CD4-positive, alpha-beta memory T cell (primary cell): Measurements from ENCODE around the gene POLD4. TPM values are rescaled to one million over a fixed set of nuclear protein-coding genes. Genes with fewer than 3 reads are reported as not detected.

Source experiments
- CTCF ChIA-PET: fragments of 350-600 bp; sonication (Branson Sonifier 250); formaldehyde crosslinking; loops from one replicate; lab custom pipeline; 2021; ENCODE audit warnings: inconsistent platforms; ENCODE audit not compliant: partially characterized antibody; lab: Charles Lee
- POLR2A ChIA-PET: fragments of 350-600 bp; sonication (Branson Sonifier 250); formaldehyde crosslinking; loops from one replicate; lab custom pipeline; 2021; ENCODE audit not compliant: partially characterized antibody; lab: Charles Lee
- DNase-seq, 5 donors: peaks; one replicate each; pipeline versions ENCODE4 v3.0.0 to v3.0.0-alpha.2; 2020 to 2022; ENCODE audit warnings: mixed read lengths in 1 of 5
- H3K27ac ChIP-seq: one replicate; pipeline ENCODE4 v1.7.0; 2013; ENCODE audit warnings: low read depth, low read length
- H3K27me3 ChIP-seq: 2 replicates; pipeline ENCODE4 v1.7.0; 2013; ENCODE audit warnings: mild to moderate bottlenecking, low read length, moderate library complexity; ENCODE audit not compliant: insufficient read depth
- H3K36me3 ChIP-seq: 2 replicates; pipeline ENCODE4 v1.7.0; 2013; ENCODE audit warnings: mild to moderate bottlenecking, low read length, moderate library complexity; ENCODE audit not compliant: insufficient read depth
- H3K4me1 ChIP-seq: 2 replicates; pipeline ENCODE4 v1.7.0; 2013; ENCODE audit warnings: mild to moderate bottlenecking, low read length, moderate library complexity; ENCODE audit not compliant: insufficient read depth
- H3K4me3 ChIP-seq, 2 donors: one replicate each; pipeline ENCODE4 v1.7.0; 2013; ENCODE audit warnings: low read length in 2 of 2, mild to moderate bottlenecking in 1 of 2
- H3K9me3 ChIP-seq, 2 donors: one replicate each; pipeline ENCODE4 v1.7.0; 2013; ENCODE audit warnings: low read length in 2 of 2, control low read depth in 1 of 2; ENCODE audit not compliant: control insufficient read depth in 1 of 2
- H3K27ac Mint-ChIP-seq, 7 donors: one replicate each; pipeline ENCODE4 v1.8.0; 2020 to 2021; ENCODE audit warnings: mixed read lengths in 7 of 7, mild to moderate bottlenecking in 6 of 7, inconsistent platforms in 3 of 7, moderate library complexity in 3 of 7
- H3K27me3 Mint-ChIP-seq, 2 donors: one replicate each; pipeline ENCODE4 v1.8.0; 2020 to 2021; ENCODE audit warnings: mixed read lengths in 2 of 2
- H3K36me3 Mint-ChIP-seq, 2 donors: one replicate each; pipeline ENCODE4 v1.8.0; 2020 to 2021; ENCODE audit warnings: mixed read lengths in 2 of 2, inconsistent platforms in 1 of 2, mild to moderate bottlenecking in 1 of 2
- H3K4me1 Mint-ChIP-seq, 4 donors: one replicate each; pipeline ENCODE4 v1.8.0; 2020 to 2021; ENCODE audit warnings: mixed read lengths in 4 of 4, mild to moderate bottlenecking in 1 of 4
- H3K4me3 Mint-ChIP-seq, 8 donors: one replicate each; pipeline ENCODE4 v1.8.0; 2020 to 2021; ENCODE audit warnings: mixed read lengths in 8 of 8, mild to moderate bottlenecking in 7 of 8, moderate library complexity in 6 of 8, inconsistent platforms in 3 of 8
- H3K9me3 Mint-ChIP-seq, 8 donors: one replicate each; pipeline ENCODE4 v1.8.0; 2020 to 2021; ENCODE audit warnings: mixed read lengths in 8 of 8, mild to moderate bottlenecking in 5 of 8, inconsistent platforms in 3 of 8, moderate library complexity in 1 of 8
- intact Hi-C: fragments of 100-400 bp; cut with micrococcal nuclease; formaldehyde crosslinking; loops from one replicate; pipeline ENCODE4 v1.15.1; 2023
- polyA plus RNA-seq, 2 donors: library from polyadenylated mRNA; unstranded; fragments of 300-500 nt; fragmentation: Illumina TruSeq; gene quantifications; one replicate each; pipeline ENCODE4 v1.2.3, GENCODE V29; 2021
- total RNA-seq, 2 experiments: library from RNA; stranded (reverse); gene quantifications; one replicate each; pipeline ENCODE4 v1.2.3, GENCODE V29; 2021

The POLD4 gene
- total and polyA plus RNA-seq, 4 experiments from 2014 or later: 87.9 to 96.2 (median 92.5) TPM

DNA sequence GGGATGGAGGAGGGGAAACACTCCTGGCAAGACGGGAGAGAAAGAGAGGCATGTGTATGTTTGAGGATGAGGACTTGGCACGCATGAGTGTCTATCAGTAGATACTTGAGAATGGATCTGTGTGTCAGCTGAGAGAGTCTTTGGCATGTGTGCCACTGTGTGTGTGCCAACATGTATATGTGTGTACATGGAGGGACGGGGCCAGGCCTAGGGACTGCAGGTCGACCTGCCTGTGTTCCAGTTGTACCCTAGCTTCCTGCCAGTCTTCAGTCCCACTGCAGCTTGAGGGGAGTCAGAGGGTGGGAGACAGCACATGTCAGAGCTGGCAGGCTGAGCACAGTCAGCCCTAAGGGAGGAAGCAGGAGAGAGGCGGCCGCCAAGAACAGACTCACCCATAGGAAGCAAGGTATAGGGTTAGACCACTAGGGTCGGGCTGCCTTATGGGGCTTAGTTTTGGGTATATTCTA, 14.4 kb upstream of the POLD4 start:
- intact Hi-C loops: no loop called here
- peak overlapping the region in 6 of 7 donors; percentile 44 to 94 (median 68) for H3K27ac Mint-ChIP-seq
- Histone ChIP-seq H3K27me3 (no peaks in the 10 kb centered on the region), H3K4me3 (no peak overlapping the region), H3K9me3 (no peaks in the 10 kb centered on the region), H3K27ac (no peak overlapping the region), H3K36me3 (no peaks in the 10 kb centered on the region), H3K4me1 (peaks cover 72% of the 10 kb centered on the region)
- no peak for DNase-seq
- peaks cover 62 to 84% (median 76%) of the 10 kb centered on the region in 4 donors for H3K4me1 Mint-ChIP-seq
- H3K4me3 Mint-ChIP-seq: peak overlapping the region in 4 of 8 donors; percentile 7 to 55 (median 40)
- peaks cover 10 to 11% of the 10 kb centered on the region in 2 donors for H3K36me3 Mint-ChIP-seq
- ChIA-PET CTCF (interaction anchor here (0.7 to 1.1 kb wide), 2 partner anchors 16 to 22 kb away, joined by 3 to 4 read pairs; no protein-coding TSS in a partner anchor), POLR2A (interaction anchor here (1.2 kb wide), 1 partner anchor 15 kb away, joined by 4 read pairs; no protein-coding TSS in a partner anchor)
- peaks cover 0 to 2% of the 10 kb centered on the region in 2 donors for H3K27me3 Mint-ChIP-seq
- no peaks in the 10 kb centered on the region for H3K9me3 Mint-ChIP-seq

DNA sequence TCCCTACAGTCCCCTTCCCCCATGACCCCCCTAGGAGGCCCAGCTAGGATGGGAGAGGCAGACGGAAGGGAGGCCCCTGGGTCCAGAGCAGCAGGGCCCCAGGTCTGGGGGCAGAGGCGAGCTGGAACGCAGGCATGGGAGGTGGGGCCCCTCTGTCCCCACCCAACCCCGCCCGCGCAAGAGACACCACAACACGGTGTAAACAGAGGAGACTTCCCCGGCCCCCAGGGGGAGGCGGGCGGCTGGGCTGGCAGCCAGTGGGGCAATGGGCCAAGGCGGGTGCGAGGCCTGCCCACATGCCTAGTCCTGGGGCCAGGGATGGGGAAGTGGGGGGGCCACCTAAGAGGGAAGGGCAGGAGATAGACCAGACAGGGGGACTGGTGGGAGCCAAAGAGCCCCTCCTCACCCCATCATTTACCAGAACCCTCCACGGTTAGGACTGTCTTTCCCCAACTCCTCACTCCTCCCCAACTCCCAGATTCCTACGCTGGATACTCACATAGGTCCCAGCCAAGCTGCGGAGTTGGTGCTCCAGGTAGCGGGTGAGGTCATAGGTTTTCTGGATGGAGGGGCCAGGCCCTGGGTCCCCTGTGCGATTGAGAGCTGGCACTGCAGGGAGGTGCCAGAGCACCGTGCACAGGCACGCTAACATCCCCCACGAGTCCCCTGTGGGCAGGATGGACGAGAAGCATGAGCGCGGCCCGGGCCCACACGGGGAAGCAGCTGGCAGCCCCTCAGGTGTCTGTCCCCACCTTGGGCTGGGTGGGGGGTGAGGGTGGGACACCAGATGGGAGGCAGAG, 13.8 kb upstream of the POLD4 start:
- CTCF ChIA-PET: interaction anchor here (0.7 to 1.1 kb wide), 2 partner anchors 16 to 22 kb away, joined by 3 to 4 read pairs; no protein-coding TSS in a partner anchor
- POLR2A ChIA-PET: interaction anchor here (1.2 kb wide), 1 partner anchor 14 kb away, joined by 4 read pairs; no protein-coding TSS in a partner anchor
- Mint-ChIP-seq H3K4me3 (peak overlapping the region in 1 of 8 donors; percentile 50), H3K36me3 (peaks cover 10 to 11% of the 10 kb centered on the region in 2 donors), H3K27me3 (peaks cover 0 to 2% of the 10 kb centered on the region in 2 donors), H3K9me3 (no peaks in the 10 kb centered on the region), H3K4me1 (peaks cover 64 to 90% (median 81%) of the 10 kb centered on the region in 4 donors), H3K27ac (peak overlapping the region in 4 of 7 donors; percentile 44 to 94 (median 74))
- Histone ChIP-seq H3K27me3 (no peaks in the 10 kb centered on the region), H3K9me3 (no peaks in the 10 kb centered on the region), H3K4me3 (no peak overlapping the region), H3K27ac (no peak overlapping the region), H3K4me1 (peaks cover 71% of the 10 kb centered on the region), H3K36me3 (no peaks in the 10 kb centered on the region)
- DNase-seq: no peak
- intact Hi-C loops: no loop called here

DNA sequence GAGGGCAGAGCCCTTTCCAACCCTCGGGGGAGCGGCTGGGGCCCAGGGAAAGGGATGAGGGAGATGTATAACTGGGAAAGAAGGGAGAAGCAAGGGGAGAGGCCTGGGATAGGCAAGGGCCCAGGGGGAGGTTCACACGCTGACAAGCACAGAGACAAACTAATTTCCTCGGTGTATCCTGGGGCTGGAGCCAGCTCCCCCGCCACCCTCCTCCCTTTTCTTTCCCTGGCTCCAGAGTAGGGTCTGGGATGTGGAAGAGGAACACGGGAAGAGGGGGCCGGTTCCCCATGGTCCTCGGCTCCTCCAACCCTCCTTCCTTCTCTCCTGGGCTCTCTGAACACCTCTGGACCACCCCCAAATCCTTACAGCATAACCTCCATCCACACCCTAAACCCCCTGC, 13.2 kb upstream of the POLD4 start:
- peaks cover 7 to 11% of the 10 kb centered on the region in 2 donors for H3K36me3 Mint-ChIP-seq
- no peak overlapping the region for H3K27ac ChIP-seq
- peaks cover 65% of the 10 kb centered on the region for H3K4me1 ChIP-seq
- H3K4me3 Mint-ChIP-seq: no peak overlapping the region
- no peaks in the 10 kb centered on the region for H3K27me3 ChIP-seq
- POLR2A ChIA-PET: interaction anchor here (2.2 kb wide), 1 partner anchor 10 kb away, joined by 6 read pairs; no protein-coding TSS in a partner anchor
- no peak for DNase-seq
- H3K9me3 ChIP-seq: no peaks in the 10 kb centered on the region
- H3K4me1 Mint-ChIP-seq: peaks cover 61 to 90% (median 79%) of the 10 kb centered on the region in 4 donors
- CTCF ChIA-PET: interaction anchor here (18.4 kb wide), 1 partner anchor 14 kb away, joined by 1065 read pairs; the partner anchor contains the start of genes CLCF1 and RAD9A
- H3K9me3 Mint-ChIP-seq: no peaks in the 10 kb centered on the region
- H3K36me3 ChIP-seq: no peaks in the 10 kb centered on the region
- intact Hi-C loops: no loop called here
- H3K4me3 ChIP-seq: no peak overlapping the region
- peak overlapping the region in 6 of 7 donors; percentile 2 to 87 (median 78) for H3K27ac Mint-ChIP-seq
- H3K27me3 Mint-ChIP-seq: no peaks in the 10 kb centered on the region

DNA sequence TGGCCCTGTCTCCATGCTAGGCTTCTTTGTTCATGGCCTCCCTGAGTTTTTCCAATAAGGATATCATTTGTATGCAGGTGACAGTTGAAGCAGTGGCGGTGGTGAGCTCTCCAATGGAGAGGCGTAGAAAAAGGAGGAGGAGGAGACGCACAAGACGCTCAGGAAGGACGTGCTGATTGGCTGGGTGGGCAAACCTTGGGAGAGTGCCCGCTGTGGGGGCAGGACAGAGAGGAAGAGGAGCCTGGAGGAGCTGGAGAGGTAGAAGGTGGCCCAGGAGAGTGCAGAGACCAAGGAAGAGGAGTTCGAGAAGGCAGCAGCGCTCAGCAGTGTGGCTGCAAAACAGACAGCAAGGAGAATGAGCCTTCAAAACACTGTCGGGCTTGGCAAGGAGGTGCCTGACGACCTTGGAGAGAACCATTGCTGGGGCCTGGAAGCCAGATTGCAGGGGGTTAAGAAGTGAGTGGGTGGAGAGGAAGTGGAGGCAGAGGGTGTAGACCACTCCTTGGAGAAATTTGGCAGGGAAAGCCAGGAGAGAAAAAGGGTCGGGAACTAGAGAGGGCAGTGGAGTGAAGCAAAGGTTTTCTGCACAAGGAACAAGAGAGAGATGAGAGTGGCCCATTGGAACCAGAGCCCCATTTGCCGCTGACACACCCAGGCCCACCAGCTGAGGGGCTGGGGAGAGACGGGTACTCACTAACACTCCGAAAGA, 12.5 kb upstream of the POLD4 start:
- Histone ChIP-seq H3K4me1 (peaks cover 58% of the 10 kb centered on the region), H3K4me3 (no peak overlapping the region), H3K9me3 (no peaks in the 10 kb centered on the region), H3K36me3 (no peaks in the 10 kb centered on the region), H3K27ac (no peak overlapping the region), H3K27me3 (no peaks in the 10 kb centered on the region)
- peak overlapping the region in 6 of 7 donors; percentile 54 to 87 (median 79) for H3K27ac Mint-ChIP-seq
- intact Hi-C loops: no loop called here
- DNase-seq: no peak
- no peaks in the 10 kb centered on the region for H3K27me3 Mint-ChIP-seq
- H3K36me3 Mint-ChIP-seq: peaks cover 4 to 11% of the 10 kb centered on the region in 2 donors
- ChIA-PET CTCF (interaction anchor here (18.4 kb wide), 1 partner anchor 15 kb away, joined by 1065 read pairs; the partner anchor contains the start of genes CLCF1 and RAD9A), POLR2A (interaction anchor here (1.6 to 2.2 kb wide), 2 partner anchors 9 to 15 kb away, joined by 4 to 6 read pairs; no protein-coding TSS in a partner anchor)
- H3K4me1 Mint-ChIP-seq: peaks cover 57 to 89% (median 74%) of the 10 kb centered on the region in 4 donors
- H3K9me3 Mint-ChIP-seq: no peaks in the 10 kb centered on the region
- H3K4me3 Mint-ChIP-seq: peak overlapping the region in 4 of 8 donors; percentile 3 to 53 (median 49)

DNA sequence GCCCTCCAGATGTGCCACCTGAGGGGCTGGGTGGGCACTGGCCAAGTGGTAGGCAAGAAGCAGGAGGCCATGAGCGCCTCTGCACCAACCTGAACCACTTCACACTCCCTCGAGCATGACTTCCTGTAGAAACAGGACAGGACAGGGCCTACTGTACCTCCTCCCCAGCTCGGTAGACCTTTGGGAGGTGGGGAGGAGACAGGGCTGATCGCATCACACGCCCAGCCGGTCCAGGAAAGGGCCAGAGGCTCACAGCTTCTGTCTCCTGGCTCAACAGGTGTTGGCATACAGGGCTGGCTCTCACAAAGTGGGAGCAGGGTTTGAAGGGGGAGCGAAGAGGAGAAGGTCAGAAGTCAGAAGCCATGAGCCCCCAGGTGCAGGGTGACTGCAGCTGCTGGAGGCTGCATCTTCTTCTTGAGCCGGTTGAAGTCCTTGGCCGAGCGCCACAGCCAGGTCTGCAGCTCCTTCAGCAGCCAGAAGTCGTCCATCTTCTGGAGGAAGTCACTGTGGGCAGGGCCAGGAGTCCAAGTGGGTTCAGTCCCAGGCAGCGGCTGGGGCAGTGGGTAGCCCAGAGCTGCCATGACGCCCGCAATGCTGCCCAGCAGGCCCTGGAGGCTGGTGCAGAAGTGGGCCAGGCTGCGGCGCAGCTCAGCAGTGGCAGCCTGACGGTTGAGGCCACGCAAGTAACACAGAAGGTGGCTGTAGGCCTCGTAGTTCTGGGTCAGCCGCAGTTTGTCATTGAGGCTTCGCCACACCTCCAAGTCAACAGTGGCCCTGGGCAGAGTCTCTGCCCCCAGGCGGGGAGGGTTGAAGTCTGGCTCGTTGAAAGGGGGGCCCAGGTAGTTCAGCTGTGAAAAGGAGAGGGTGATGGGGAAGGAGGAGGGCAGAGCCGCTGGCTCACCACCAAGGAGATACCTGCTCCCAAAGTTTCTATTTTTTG, 11.7 kb upstream of the POLD4 start:
- Histone ChIP-seq H3K36me3 (no peaks in the 10 kb centered on the region), H3K4me3 (no peak overlapping the region), H3K27ac (no peak overlapping the region), H3K27me3 (no peaks in the 10 kb centered on the region), H3K4me1 (peaks cover 50% of the 10 kb centered on the region), H3K9me3 (no peaks in the 10 kb centered on the region)
- CTCF ChIA-PET: interaction anchor here (0.8 to 18.4 kb wide), 3 partner anchors 9 to 36 kb away, joined by 3 to 1065 read pairs (median 4); partner anchors contain the start of genes CLCF1, PPP1CA and RAD9A
- intact Hi-C loops: no loop called here
- Mint-ChIP-seq H3K4me1 (peaks cover 51 to 80% (median 66%) of the 10 kb centered on the region in 4 donors), H3K4me3 (peak overlapping the region in 7 of 8 donors; percentile 40 to 82 (median 66)), H3K27ac (peak overlapping the region; percentile 75 to 95 (median 87)), H3K27me3 (no peaks in the 10 kb centered on the region), H3K9me3 (no peaks in the 10 kb centered on the region), H3K36me3 (peaks cover 4 to 11% of the 10 kb centered on the region in 2 donors)
- DNase-seq: no peak
- POLR2A ChIA-PET: interaction anchor here (0.6 to 4.1 kb wide), 7 partner anchors 7 to 48 kb away, joined by 3 to 45 read pairs (median 4); partner anchors contain the start of genes CLCF1 and POLD4

DNA sequence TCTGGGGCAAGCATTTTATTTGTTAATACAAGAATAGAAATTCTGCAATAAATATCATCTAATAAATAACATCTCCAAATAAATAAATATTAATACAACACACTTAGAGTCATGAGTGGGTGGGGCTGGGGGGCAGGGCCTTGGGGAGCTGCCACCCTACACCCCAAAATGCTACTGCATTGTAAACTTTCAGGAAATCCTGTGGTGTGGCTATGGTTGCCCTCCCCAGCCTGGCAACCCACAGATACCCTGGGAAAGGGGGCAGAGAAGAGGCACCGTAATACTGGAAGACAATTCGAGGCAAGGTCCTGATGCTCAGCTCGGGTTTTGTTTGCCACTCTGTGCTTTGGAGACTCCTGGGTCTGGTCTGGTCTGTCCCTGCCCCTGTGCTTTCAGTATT, 10.8 kb upstream of the POLD4 start:
- Histone ChIP-seq H3K36me3 (no peaks in the 10 kb centered on the region), H3K9me3 (no peaks in the 10 kb centered on the region), H3K27me3 (no peaks in the 10 kb centered on the region), H3K4me1 (peaks cover 41% of the 10 kb centered on the region), H3K4me3 (no peak overlapping the region), H3K27ac (no peak overlapping the region)
- Mint-ChIP-seq H3K36me3 (peaks cover 4 to 11% of the 10 kb centered on the region in 2 donors), H3K9me3 (no peaks in the 10 kb centered on the region), H3K27me3 (no peaks in the 10 kb centered on the region), H3K4me1 (peaks cover 44 to 71% (median 58%) of the 10 kb centered on the region in 4 donors), H3K27ac (peak overlapping the region; percentile 49 to 95 (median 81)), H3K4me3 (peak overlapping the region in 7 of 8 donors; percentile 45 to 82 (median 69))
- DNase-seq: peak in 1 of 5 donors; percentile 39
- CTCF ChIA-PET: interaction anchor here (0.8 to 18.4 kb wide), 3 partner anchors 13 to 37 kb away, joined by 3 to 1065 read pairs (median 16); partner anchors contain the start of genes CLCF1, PPP1CA and RAD9A
- POLR2A ChIA-PET: interaction anchor here (0.8 to 4.1 kb wide), 6 partner anchors 7 to 16 kb away, joined by 3 to 45 read pairs (median 5); partner anchors contain the start of genes CLCF1 and POLD4
- intact Hi-C loops: no loop called here
